ENCODE data around the gene SORCS2. TPM values are rescaled to one million over a fixed set of nuclear protein-coding genes. Genes with fewer than 3 reads are reported as not detected.

The SORCS2 gene
- polyA plus RNA-seq, 1 of the 3 experiments (the other 2 are of a cell fraction): 1.6 TPM

DNA sequence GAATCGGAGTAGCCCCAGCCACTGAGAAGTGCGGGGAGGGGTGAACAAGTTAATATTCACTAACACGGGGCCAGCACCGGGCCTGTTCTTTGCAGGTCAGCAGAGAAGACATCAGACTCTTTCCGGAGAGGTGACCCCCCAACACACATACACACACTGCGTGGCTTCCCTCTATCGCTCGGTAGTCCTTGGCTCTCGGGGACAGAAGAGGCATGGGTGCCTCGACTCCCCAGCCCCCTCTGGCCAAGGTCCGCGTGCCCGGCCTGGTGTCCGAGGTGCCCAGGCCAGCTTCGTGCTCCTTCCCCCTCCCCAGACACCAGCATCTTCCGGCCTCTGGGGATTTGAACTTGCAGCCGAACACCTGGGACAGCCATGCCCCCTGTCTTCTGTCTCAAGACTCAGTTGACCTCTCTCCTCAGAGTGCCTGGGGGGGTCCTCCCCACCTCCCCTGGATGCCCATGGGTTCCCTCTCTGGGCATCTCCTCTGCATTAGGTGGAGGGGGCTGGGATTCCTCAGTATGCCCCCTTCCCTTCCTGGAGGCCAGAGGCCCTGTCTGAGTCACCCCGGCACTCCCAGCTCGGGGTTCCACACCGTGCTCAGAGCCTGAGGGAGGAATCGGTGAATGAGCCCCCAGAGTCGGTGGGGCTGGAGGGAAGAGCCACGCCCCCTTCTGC is 104.5 kb downstream of the SORCS2 start:
- H3K27ac ChIP-seq (ENCODE audit: low read depth in 2 of 2, low read length in 1 of 2): no peak overlapping the region
- POLR2A ChIA-PET: no interaction called here

More for the DNA sequence above, 104.5 kb downstream of the SORCS2 start:
- Histone ChIP-seq H2AFZ (ENCODE audit: low read depth) (no peak overlapping the region), H3K9me2 (no peaks in the 10 kb centered on the region), H3K9ac (no peak overlapping the region), H3K4me2 (no peak overlapping the region), H3F3A (replicated peaks; ENCODE audit: insufficient read depth) (no peaks in the 10 kb centered on the region), H3K4me3 (ENCODE audit: low read depth in 2 of 2, low read length in 1 of 2) (no peak overlapping the region), H3K9me3 (no peaks in the 10 kb centered on the region), H3K4me1 (ENCODE audit: control insufficient read depth in 1 of 2, insufficient read depth in 2 of 2, low read depth in 1 of 2, low read length in 1 of 2) (no peaks in the 10 kb centered on the region; a peak in 1 of 4 replicates), H4K20me1 (ENCODE audit: insufficient read depth) (no peaks in the 10 kb centered on the region), H3K36me3 (replicated peaks in 1 of 2; ENCODE audit: control insufficient read depth in 1 of 2, insufficient read depth in 2 of 2, low read length in 1 of 2) (no peaks in the 10 kb centered on the region), H3K79me2 (ENCODE audit: insufficient read depth) (no peaks in the 10 kb centered on the region), H3K27me3 (ENCODE audit: insufficient read depth) (no peaks in the 10 kb centered on the region)
- no peak for DNase-seq
- CTCF ChIA-PET: interaction anchor here (0.5 to 11.9 kb wide), 49 partner anchors 8 to 414 kb away, joined by 3 to 301 read pairs (median 5); partner anchors contain the start of gene SORCS2
- TF ChIP-seq RAD21 (IDR thresholded peaks at IDR 0.05; ENCODE audit: low read length) (no peak), POLR2AphosphoS5 (IDR thresholded peaks at IDR 0.05; ENCODE audit: low read depth, low read length) (no peak), FOXM1 (IDR thresholded peaks at IDR 0.05; ENCODE audit: low read depth) (no peak), RFX5 (IDR thresholded peaks at IDR 0.05; ENCODE audit: low read length) (no peak), TAF1 (IDR thresholded peaks at IDR 0.05; ENCODE audit: borderline replicate concordance, low read depth, low read length) (no peak), GABPA (IDR thresholded peaks at IDR 0.05; ENCODE audit: low read depth) (no peak), FOSL2 (IDR thresholded peaks at IDR 0.05; ENCODE audit: borderline replicate concordance, low read depth) (no peak), CHD2 (IDR thresholded peaks at IDR 0.05; ENCODE audit: low read length, partially characterized antibody) (no peak), RCOR1 (IDR thresholded peaks at IDR 0.05; ENCODE audit: low read length) (no peak), NFIC (IDR thresholded peaks at IDR 0.05; ENCODE audit: borderline replicate concordance) (no peak), MXI1 (IDR thresholded peaks at IDR 0.05; ENCODE audit: low read depth, low read length) (no peak), SIN3A (IDR thresholded peaks at IDR 0.05; ENCODE audit: borderline replicate concordance, low read depth, low read length) (no peak), NRF1 (IDR thresholded peaks at IDR 0.05; ENCODE audit: low read depth, low read length) (no peak), EP300 (IDR thresholded peaks at IDR 0.05; ENCODE audit: borderline replicate concordance in 1 of 2, low read depth in 1 of 2, low read length in 1 of 2) (no peak)
- TF ChIP-seq, protein P1, sequence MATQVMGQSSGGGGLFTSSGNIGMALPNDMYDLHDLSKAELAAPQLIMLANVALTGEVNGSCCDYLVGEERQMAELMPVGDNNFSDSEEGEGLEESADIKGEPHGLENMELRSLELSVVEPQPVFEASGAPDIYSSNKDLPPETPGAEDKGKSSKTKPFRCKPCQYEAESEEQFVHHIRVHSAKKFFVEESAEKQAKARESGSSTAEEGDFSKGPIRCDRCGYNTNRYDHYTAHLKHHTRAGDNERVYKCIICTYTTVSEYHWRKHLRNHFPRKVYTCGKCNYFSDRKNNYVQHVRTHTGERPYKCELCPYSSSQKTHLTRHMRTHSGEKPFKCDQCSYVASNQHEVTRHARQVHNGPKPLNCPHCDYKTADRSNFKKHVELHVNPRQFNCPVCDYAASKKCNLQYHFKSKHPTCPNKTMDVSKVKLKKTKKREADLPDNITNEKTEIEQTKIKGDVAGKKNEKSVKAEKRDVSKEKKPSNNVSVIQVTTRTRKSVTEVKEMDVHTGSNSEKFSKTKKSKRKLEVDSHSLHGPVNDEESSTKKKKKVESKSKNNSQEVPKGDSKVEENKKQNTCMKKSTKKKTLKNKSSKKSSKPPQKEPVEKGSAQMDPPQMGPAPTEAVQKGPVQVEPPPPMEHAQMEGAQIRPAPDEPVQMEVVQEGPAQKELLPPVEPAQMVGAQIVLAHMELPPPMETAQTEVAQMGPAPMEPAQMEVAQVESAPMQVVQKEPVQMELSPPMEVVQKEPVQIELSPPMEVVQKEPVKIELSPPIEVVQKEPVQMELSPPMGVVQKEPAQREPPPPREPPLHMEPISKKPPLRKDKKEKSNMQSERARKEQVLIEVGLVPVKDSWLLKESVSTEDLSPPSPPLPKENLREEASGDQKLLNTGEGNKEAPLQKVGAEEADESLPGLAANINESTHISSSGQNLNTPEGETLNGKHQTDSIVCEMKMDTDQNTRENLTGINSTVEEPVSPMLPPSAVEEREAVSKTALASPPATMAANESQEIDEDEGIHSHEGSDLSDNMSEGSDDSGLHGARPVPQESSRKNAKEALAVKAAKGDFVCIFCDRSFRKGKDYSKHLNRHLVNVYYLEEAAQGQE (IDR thresholded peaks at IDR 0.05; ENCODE audit: low read depth, low read length): no peak
- TF ChIP-seq, protein P2, sequence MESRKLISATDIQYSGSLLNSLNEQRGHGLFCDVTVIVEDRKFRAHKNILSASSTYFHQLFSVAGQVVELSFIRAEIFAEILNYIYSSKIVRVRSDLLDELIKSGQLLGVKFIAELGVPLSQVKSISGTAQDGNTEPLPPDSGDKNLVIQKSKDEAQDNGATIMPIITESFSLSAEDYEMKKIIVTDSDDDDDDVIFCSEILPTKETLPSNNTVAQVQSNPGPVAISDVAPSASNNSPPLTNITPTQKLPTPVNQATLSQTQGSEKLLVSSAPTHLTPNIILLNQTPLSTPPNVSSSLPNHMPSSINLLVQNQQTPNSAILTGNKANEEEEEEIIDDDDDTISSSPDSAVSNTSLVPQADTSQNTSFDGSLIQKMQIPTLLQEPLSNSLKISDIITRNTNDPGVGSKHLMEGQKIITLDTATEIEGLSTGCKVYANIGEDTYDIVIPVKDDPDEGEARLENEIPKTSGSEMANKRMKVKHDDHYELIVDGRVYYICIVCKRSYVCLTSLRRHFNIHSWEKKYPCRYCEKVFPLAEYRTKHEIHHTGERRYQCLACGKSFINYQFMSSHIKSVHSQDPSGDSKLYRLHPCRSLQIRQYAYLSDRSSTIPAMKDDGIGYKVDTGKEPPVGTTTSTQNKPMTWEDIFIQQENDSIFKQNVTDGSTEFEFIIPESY (IDR thresholded peaks at IDR 0.05; ENCODE audit: borderline replicate concordance, low read depth): no peak
- TF ChIP-seq, protein P3, sequence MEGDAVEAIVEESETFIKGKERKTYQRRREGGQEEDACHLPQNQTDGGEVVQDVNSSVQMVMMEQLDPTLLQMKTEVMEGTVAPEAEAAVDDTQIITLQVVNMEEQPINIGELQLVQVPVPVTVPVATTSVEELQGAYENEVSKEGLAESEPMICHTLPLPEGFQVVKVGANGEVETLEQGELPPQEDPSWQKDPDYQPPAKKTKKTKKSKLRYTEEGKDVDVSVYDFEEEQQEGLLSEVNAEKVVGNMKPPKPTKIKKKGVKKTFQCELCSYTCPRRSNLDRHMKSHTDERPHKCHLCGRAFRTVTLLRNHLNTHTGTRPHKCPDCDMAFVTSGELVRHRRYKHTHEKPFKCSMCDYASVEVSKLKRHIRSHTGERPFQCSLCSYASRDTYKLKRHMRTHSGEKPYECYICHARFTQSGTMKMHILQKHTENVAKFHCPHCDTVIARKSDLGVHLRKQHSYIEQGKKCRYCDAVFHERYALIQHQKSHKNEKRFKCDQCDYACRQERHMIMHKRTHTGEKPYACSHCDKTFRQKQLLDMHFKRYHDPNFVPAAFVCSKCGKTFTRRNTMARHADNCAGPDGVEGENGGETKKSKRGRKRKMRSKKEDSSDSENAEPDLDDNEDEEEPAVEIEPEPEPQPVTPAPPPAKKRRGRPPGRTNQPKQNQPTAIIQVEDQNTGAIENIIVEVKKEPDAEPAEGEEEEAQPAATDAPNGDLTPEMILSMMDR (IDR thresholded peaks at IDR 0.05): no peak
- TF ChIP-seq, protein P4, sequence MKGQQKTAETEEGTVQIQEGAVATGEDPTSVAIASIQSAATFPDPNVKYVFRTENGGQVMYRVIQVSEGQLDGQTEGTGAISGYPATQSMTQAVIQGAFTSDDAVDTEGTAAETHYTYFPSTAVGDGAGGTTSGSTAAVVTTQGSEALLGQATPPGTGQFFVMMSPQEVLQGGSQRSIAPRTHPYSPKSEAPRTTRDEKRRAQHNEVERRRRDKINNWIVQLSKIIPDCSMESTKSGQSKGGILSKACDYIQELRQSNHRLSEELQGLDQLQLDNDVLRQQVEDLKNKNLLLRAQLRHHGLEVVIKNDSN (IDR thresholded peaks at IDR 0.05; ENCODE audit: borderline replicate concordance, low read depth): no peak
- TF ChIP-seq, protein P5, sequence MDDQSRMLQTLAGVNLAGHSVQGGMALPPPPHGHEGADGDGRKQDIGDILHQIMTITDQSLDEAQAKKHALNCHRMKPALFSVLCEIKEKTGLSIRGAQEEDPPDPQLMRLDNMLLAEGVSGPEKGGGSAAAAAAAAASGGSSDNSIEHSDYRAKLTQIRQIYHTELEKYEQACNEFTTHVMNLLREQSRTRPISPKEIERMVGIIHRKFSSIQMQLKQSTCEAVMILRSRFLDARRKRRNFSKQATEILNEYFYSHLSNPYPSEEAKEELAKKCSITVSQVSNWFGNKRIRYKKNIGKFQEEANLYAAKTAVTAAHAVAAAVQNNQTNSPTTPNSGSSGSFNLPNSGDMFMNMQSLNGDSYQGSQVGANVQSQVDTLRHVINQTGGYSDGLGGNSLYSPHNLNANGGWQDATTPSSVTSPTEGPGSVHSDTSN (IDR thresholded peaks at IDR 0.05): no peak
- TF ChIP-seq, protein P6, sequence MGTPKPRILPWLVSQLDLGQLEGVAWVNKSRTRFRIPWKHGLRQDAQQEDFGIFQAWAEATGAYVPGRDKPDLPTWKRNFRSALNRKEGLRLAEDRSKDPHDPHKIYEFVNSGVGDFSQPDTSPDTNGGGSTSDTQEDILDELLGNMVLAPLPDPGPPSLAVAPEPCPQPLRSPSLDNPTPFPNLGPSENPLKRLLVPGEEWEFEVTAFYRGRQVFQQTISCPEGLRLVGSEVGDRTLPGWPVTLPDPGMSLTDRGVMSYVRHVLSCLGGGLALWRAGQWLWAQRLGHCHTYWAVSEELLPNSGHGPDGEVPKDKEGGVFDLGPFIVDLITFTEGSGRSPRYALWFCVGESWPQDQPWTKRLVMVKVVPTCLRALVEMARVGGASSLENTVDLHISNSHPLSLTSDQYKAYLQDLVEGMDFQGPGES (IDR thresholded peaks at IDR 0.05; ENCODE audit: low read depth, low read length): no peak
- WGBS (ENCODE audit: low lambda C conversion rate): 83% methylated on average over 7 of the region's 23 CpGs

Measured in SK-N-SH (cell line).